Heart left ventricle (tissue), 13 donors: ENCODE measurements around the gene PFKFB3.

ENCODE experiments used
- POLR2A ChIP-seq, 2 donors: fragments of 450-650 bp; IDR thresholded peaks; one replicate each; pipeline ENCODE4 v1.6.1; 2017; ENCODE audit warnings: antibody characterized with exemption in 2 of 2, mild to moderate bottlenecking in 2 of 2, moderate library complexity in 2 of 2
- TF ChIP-seq, protein P1 (sequence below), 12 donors: fragments of 200-600 bp; sonication (generic) in 4 of 12; IDR thresholded peaks; one replicate each; pipeline versions ENCODE4 v1.5.0 to v1.8.0; 2018 to 2022; ENCODE audit warnings: antibody characterized with exemption in 12 of 12, mild to moderate bottlenecking in 5 of 12
- donor health status: ischemic (EF 13 %, LVEDD 7.1; RV severe dilation, severe dysfunction).
- donor health status: DM: no; HTN: yes; CAD: no.
- donor health status: DM: no; HTN: no; CAD: no.
- donor health status: ischemic (EF 25% LVEDD 6.9; RV normal size, moderate dysfunction).
- donor health status: ischemic (EF 25% LVEDD 5.7; RV mildly dilated, moderate dysfunction).
- donor health status: ischemic (EF 35%, LVEDD 5.7; RV mildly dilated, moderate dysfunction).
- donor health status: nonischemic (EF 11% LVEDD 7.7; RV severe dilation, severe dysfunction).
- donor health status: DM: yes; HTN: yes; CAD: no.
- donor health status: PGD.
- donor health status: ischemic (EF 29% LVEDD 5.4; RV normal size, mild dysfunction).
- donor health status: nonischemic (EF 23%, LVEDD 6.1; RV moderate dilation, normal function).

DNA sequence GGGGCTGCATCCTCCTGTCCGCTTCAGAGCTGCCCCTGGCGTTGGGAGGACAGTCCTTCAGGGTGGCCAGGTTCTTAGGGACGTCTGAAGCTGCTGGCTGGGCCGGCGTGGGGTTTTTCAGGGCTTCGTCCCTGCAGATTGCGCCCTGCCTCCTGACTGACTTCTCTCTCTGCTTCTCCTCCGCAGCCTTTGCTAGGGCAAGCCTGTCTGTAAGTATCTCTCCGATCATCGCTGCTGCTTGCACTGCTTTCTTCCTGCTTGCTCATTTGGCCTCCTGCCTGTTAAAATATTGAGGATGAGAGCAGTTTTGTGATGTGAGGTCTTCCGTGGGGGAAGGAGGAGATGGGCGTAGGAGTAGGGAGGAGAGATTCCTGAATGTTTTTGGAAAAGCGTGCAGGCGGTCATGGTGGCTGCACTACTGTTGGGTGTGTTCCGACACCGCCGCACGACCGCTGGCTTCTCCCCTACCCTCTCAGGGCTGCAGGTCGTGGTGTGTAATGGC lies 25.3 kb downstream of the PFKFB3 start:
- TF ChIP-seq, protein P1, sequence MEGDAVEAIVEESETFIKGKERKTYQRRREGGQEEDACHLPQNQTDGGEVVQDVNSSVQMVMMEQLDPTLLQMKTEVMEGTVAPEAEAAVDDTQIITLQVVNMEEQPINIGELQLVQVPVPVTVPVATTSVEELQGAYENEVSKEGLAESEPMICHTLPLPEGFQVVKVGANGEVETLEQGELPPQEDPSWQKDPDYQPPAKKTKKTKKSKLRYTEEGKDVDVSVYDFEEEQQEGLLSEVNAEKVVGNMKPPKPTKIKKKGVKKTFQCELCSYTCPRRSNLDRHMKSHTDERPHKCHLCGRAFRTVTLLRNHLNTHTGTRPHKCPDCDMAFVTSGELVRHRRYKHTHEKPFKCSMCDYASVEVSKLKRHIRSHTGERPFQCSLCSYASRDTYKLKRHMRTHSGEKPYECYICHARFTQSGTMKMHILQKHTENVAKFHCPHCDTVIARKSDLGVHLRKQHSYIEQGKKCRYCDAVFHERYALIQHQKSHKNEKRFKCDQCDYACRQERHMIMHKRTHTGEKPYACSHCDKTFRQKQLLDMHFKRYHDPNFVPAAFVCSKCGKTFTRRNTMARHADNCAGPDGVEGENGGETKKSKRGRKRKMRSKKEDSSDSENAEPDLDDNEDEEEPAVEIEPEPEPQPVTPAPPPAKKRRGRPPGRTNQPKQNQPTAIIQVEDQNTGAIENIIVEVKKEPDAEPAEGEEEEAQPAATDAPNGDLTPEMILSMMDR (IDR thresholded peaks at IDR 0.05): no peak
- TF ChIP-seq POLR2A (IDR thresholded peaks at IDR 0.05): no peak
